ENCODE data around the gene XPO4. TPM values are rescaled to one million over a fixed set of nuclear protein-coding genes. Genes with fewer than 3 reads are reported as not detected.

XPO4 gene
- total RNA-seq, 1 experiment from 2014 or later = 16.2 TPM

DNA sequence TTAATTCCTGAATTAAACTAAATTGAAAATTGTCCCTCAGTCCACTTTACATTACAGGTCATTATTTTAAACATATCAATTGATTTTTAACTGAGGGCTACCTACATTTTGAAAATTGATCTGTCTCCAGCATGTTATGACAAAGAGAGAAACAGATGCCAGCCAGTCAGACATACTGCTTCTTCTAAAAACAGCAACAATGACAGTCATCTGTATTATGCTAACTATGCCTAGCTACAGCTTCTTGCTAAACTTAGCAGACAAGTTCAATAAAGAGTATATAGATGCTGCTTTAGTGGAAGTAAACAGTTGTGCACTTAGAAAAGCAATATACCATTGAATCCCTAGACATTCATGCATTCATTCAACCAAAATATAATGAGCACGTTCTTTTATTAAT, 80.1 kb downstream of the XPO4 start:
- TF ChIP-seq TCF7L2 (IDR thresholded peaks at IDR 0.05; ENCODE audit: low read depth, low read length) (no peak), POLR2AphosphoS5 (IDR thresholded peaks at IDR 0.05; ENCODE audit: low read depth, low read length) (no peak), SIN3A (IDR thresholded peaks at IDR 0.05; ENCODE audit: borderline replicate concordance, insufficient read depth, low read depth, low read length) (no peak)
- TF ChIP-seq, protein P1, sequence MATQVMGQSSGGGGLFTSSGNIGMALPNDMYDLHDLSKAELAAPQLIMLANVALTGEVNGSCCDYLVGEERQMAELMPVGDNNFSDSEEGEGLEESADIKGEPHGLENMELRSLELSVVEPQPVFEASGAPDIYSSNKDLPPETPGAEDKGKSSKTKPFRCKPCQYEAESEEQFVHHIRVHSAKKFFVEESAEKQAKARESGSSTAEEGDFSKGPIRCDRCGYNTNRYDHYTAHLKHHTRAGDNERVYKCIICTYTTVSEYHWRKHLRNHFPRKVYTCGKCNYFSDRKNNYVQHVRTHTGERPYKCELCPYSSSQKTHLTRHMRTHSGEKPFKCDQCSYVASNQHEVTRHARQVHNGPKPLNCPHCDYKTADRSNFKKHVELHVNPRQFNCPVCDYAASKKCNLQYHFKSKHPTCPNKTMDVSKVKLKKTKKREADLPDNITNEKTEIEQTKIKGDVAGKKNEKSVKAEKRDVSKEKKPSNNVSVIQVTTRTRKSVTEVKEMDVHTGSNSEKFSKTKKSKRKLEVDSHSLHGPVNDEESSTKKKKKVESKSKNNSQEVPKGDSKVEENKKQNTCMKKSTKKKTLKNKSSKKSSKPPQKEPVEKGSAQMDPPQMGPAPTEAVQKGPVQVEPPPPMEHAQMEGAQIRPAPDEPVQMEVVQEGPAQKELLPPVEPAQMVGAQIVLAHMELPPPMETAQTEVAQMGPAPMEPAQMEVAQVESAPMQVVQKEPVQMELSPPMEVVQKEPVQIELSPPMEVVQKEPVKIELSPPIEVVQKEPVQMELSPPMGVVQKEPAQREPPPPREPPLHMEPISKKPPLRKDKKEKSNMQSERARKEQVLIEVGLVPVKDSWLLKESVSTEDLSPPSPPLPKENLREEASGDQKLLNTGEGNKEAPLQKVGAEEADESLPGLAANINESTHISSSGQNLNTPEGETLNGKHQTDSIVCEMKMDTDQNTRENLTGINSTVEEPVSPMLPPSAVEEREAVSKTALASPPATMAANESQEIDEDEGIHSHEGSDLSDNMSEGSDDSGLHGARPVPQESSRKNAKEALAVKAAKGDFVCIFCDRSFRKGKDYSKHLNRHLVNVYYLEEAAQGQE (IDR thresholded peaks at IDR 0.05; ENCODE audit: insufficient read depth in 1 of 2, low read depth in 2 of 2, low read length in 1 of 2) = no peak
- TF ChIP-seq, protein P2, sequence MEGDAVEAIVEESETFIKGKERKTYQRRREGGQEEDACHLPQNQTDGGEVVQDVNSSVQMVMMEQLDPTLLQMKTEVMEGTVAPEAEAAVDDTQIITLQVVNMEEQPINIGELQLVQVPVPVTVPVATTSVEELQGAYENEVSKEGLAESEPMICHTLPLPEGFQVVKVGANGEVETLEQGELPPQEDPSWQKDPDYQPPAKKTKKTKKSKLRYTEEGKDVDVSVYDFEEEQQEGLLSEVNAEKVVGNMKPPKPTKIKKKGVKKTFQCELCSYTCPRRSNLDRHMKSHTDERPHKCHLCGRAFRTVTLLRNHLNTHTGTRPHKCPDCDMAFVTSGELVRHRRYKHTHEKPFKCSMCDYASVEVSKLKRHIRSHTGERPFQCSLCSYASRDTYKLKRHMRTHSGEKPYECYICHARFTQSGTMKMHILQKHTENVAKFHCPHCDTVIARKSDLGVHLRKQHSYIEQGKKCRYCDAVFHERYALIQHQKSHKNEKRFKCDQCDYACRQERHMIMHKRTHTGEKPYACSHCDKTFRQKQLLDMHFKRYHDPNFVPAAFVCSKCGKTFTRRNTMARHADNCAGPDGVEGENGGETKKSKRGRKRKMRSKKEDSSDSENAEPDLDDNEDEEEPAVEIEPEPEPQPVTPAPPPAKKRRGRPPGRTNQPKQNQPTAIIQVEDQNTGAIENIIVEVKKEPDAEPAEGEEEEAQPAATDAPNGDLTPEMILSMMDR (IDR thresholded peaks at IDR 0.05) = no peak
- intact Hi-C loops (cut with micrococcal nuclease; ENCODE audit: unreplicated experiment) (no loop called here), in situ Hi-C loops (cut with HindIII; ENCODE audit: low pct_unique_long_range_greater_than_20kb, low sequenced_read_pairs) (no loop called here)
- no peaks in the 10 kb centered on the region; the same call in 1 of the 2 replicates for H3K36me3 ChIP-seq (ENCODE audit: control insufficient read depth, insufficient read depth, low read length)
- DNase-seq (ENCODE audit: low read depth, low spot score) (no peak), ATAC-seq (no peak)
- no peaks in the 10 kb centered on the region for H3K27me3 ChIP-seq (ENCODE audit: control insufficient read depth, insufficient read depth, low read length)
- CTCF ChIA-PET = no interaction called here
- POLR2A ChIA-PET = interaction anchor here (0.6 kb wide), 1 partner anchor 302 kb away, joined by 5 read pairs; no protein-coding TSS in a partner anchor
- BruUV-seq (replicated peaks) = no TSS peak
- H3K4me1 ChIP-seq (ENCODE audit: control insufficient read depth, insufficient read depth, low read length) = no peaks in the 10 kb centered on the region
- H3K4me3 ChIP-seq (ENCODE audit: low read depth in 2 of 2, low read length in 2 of 2) = no peak overlapping the region
- no peak overlapping the region for H3K27ac ChIP-seq (ENCODE audit: low read length)
- H3K9me3 ChIP-seq (ENCODE audit: control insufficient read depth, insufficient read depth, low read depth, low read length) = no peaks in the 10 kb centered on the region

DNA sequence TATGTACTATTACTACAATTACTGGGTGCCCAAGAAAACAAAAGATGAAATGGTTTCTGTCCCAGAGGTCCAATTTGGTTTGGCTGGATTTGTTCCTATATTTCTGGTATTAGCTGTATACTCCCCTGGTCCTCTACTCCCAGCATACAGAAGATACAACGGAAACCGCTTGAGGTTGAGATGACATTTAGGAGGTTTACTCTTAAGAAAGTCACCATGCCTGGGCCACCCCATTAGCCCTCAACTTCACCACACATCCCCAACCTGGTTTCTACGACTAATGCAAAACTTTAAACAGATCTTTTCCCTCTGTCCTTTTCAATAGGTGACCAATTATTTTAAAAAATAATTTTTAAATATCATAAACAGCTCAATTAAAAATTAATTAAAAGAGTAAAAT, 82.8 kb downstream of the XPO4 start:
- Histone ChIP-seq H3K9me3 (ENCODE audit: control insufficient read depth, insufficient read depth, low read depth, low read length) (no peaks in the 10 kb centered on the region), H3K27me3 (ENCODE audit: control insufficient read depth, insufficient read depth, low read length) (no peaks in the 10 kb centered on the region), H3K4me3 (ENCODE audit: low read depth in 2 of 2, low read length in 2 of 2) (no peak overlapping the region), H3K27ac (ENCODE audit: low read length) (no peak overlapping the region), H3K36me3 (ENCODE audit: control insufficient read depth, insufficient read depth, low read length) (no peaks in the 10 kb centered on the region; the same call in 1 of the 2 replicates), H3K4me1 (ENCODE audit: control insufficient read depth, insufficient read depth, low read length) (peaks cover 8% of the 10 kb centered on the region; the same call in 1 of the 2 replicates)
- TF ChIP-seq SIN3A (IDR thresholded peaks at IDR 0.05; ENCODE audit: borderline replicate concordance, insufficient read depth, low read depth, low read length) = no peak
- no peak for TF ChIP-seq POLR2AphosphoS5 (IDR thresholded peaks at IDR 0.05; ENCODE audit: low read depth, low read length)
- TF ChIP-seq, protein P1 (IDR thresholded peaks at IDR 0.05; ENCODE audit: insufficient read depth in 1 of 2, low read depth in 2 of 2, low read length in 1 of 2) = no peak
- no peak for TF ChIP-seq TCF7L2 (IDR thresholded peaks at IDR 0.05; ENCODE audit: low read depth, low read length)
- TF ChIP-seq, protein P2 (IDR thresholded peaks at IDR 0.05) = no peak
- DNase-seq (ENCODE audit: low read depth, low spot score) (no peak), ATAC-seq (no peak)
- in situ Hi-C loops (cut with HindIII; ENCODE audit: low pct_unique_long_range_greater_than_20kb, low sequenced_read_pairs) = no loop called here
- POLR2A ChIA-PET = no interaction called here
- no TSS peak for BruUV-seq (replicated peaks)
- intact Hi-C loops (cut with micrococcal nuclease; ENCODE audit: unreplicated experiment) = no loop called here
- CTCF ChIA-PET = no interaction called here

All from Panc1 (cell line).